Mesenchymal stem cell (in vitro differentiated cells and primary cell): ENCODE results near the gene GSTM3. TPM values are rescaled to one million over a fixed set of nuclear protein-coding genes. Genes with fewer than 3 reads are reported as not detected.

Experiments used
- DNase-seq: peaks from one replicate; pipeline ENCODE4 v3.0.0-alpha.2; 2013
- H2AFZ ChIP-seq: one replicate; pipeline ENCODE4 v1.6.1; 2013; ENCODE audit warnings: low read depth, mild to moderate bottlenecking, control low read depth, inconsistent platforms, low read length, moderate library complexity
- H2AK5ac ChIP-seq: 2 replicates; pipeline ENCODE4 v1.6.1; 2013; ENCODE audit warnings: low read length, moderate library complexity, mild to moderate bottlenecking, inconsistent platforms; ENCODE audit not compliant: severe bottlenecking
- H2BK120ac ChIP-seq: one replicate; pipeline ENCODE4 v1.6.1; 2013; ENCODE audit warnings: low read depth, mild to moderate bottlenecking, inconsistent platforms, low read length, moderate library complexity
- H2BK12ac ChIP-seq, 2 experiments: one replicate each; pipeline ENCODE4 v1.6.1; 2013; ENCODE audit warnings: inconsistent platforms in 2 of 2, low read length in 2 of 2, mild to moderate bottlenecking in 2 of 2, moderate library complexity in 2 of 2, control low read depth in 1 of 2
- H2BK15ac ChIP-seq: one replicate; pipeline ENCODE4 v1.6.1; 2013; ENCODE audit warnings: mild to moderate bottlenecking, low read depth, inconsistent platforms; ENCODE audit not compliant: poor library complexity, severe bottlenecking
- H2BK5ac ChIP-seq: 2 replicates; pipeline ENCODE4 v1.6.1; 2013; ENCODE audit warnings: low read depth, mild to moderate bottlenecking, low read length, control low read depth, inconsistent platforms; ENCODE audit not compliant: poor library complexity, severe bottlenecking
- H3K14ac ChIP-seq, 2 experiments: one replicate each; pipeline ENCODE4 v1.6.1; 2013; ENCODE audit warnings: inconsistent platforms in 2 of 2, low read length in 2 of 2, control low read depth in 1 of 2, mild to moderate bottlenecking in 1 of 2, moderate library complexity in 1 of 2
- H3K18ac ChIP-seq, 2 experiments: one replicate each; pipeline ENCODE4 v1.6.1; 2013; ENCODE audit warnings: inconsistent platforms in 2 of 2, low read length in 2 of 2, control low read depth in 1 of 2, low read depth in 1 of 2, mild to moderate bottlenecking in 1 of 2
- H3K23ac ChIP-seq, 2 experiments: one replicate each; pipeline ENCODE4 v1.6.1; 2013; ENCODE audit warnings: inconsistent platforms in 2 of 2, low read length in 2 of 2, mild to moderate bottlenecking in 2 of 2, moderate library complexity in 2 of 2, control low read depth in 1 of 2
- H3K27ac ChIP-seq: 2 replicates; pipeline ENCODE4 v1.5.1; 2013; ENCODE audit warnings: mild to moderate bottlenecking, moderate library complexity, low read length, control low read depth, inconsistent platforms; ENCODE audit not compliant: poor library complexity, severe bottlenecking
- H3K27me3 ChIP-seq, 2 experiments: 2 replicates each; pipeline versions ENCODE4 v1.6.1 to v1.7.0; 2013; ENCODE audit warnings: low read length in 2 of 2, mild to moderate bottlenecking in 2 of 2, moderate library complexity in 2 of 2, control low read depth in 1 of 2, inconsistent platforms in 1 of 2; ENCODE audit not compliant: control insufficient read depth in 1 of 2, insufficient read depth in 1 of 2
- H3K36me3 ChIP-seq, 2 experiments: 2 replicates each; pipeline versions ENCODE4 v1.6.1 to v1.7.0; 2013; ENCODE audit warnings: low read length in 2 of 2, control low read depth in 1 of 2, inconsistent platforms in 1 of 2, low read depth in 1 of 2, mild to moderate bottlenecking in 1 of 2; ENCODE audit not compliant: insufficient read depth in 2 of 2, control insufficient read depth in 1 of 2
- H3K4ac ChIP-seq, 2 experiments: one replicate each; pipeline ENCODE4 v1.6.1; 2013; ENCODE audit warnings: inconsistent platforms in 2 of 2, low read length in 2 of 2, mild to moderate bottlenecking in 2 of 2, moderate library complexity in 2 of 2, control low read depth in 1 of 2, low read depth in 1 of 2
- H3K4me1 ChIP-seq: 2 replicates; pipeline ENCODE4 v1.6.1; 2013; ENCODE audit warnings: low read depth, low read length, control low read depth; ENCODE audit not compliant: control insufficient read depth, insufficient read depth
- H3K4me2 ChIP-seq: 2 replicates; pipeline ENCODE4 v1.6.1; 2013; ENCODE audit warnings: low read length, mild to moderate bottlenecking, inconsistent platforms; ENCODE audit not compliant: poor library complexity, severe bottlenecking
- H3K4me3 ChIP-seq, 2 experiments: 2 replicates each; pipeline versions ENCODE4 v1.5.1 to v1.7.0; 2013; ENCODE audit warnings: low read length in 2 of 2, mild to moderate bottlenecking in 2 of 2, control low read depth in 1 of 2, low read depth in 1 of 2; ENCODE audit not compliant: insufficient read depth in 1 of 2
- H3K79me1 ChIP-seq: replicated peaks from 2 replicates; pipeline ENCODE4 v1.6.1; 2013; ENCODE audit warnings: mild to moderate bottlenecking, control low read depth, low read length, inconsistent platforms; ENCODE audit not compliant: poor library complexity, severe bottlenecking
- H3K9ac ChIP-seq: 2 replicates; pipeline ENCODE4 v1.7.0; 2013; ENCODE audit warnings: mild to moderate bottlenecking, low read length, moderate library complexity
- H3K9me3 ChIP-seq: 2 replicates; pipeline ENCODE4 v1.7.0; 2013; ENCODE audit warnings: mild to moderate bottlenecking, low read length; ENCODE audit not compliant: control insufficient read depth
- H4K8ac ChIP-seq: one replicate; pipeline ENCODE4 v1.6.1; 2013; ENCODE audit warnings: inconsistent platforms, mild to moderate bottlenecking, low read length, moderate library complexity
- H4K91ac ChIP-seq: one replicate; pipeline ENCODE4 v1.6.1; 2013; ENCODE audit warnings: mild to moderate bottlenecking, low read length, inconsistent platforms
- WGBS: methylation state at CpG from one replicate; pipeline ENCODE4 v1.1.7; 2013; ENCODE audit warnings: mixed read lengths; 5-methylcytosine and 5-hydroxymethylcytosine counted together
- polyA plus RNA-seq, 2 experiments: library from polyadenylated mRNA; stranded (reverse); fragments of 200-250 nt; gene quantifications; one replicate each; pipeline ENCODE4 v1.2.3, GENCODE V29; 2013

Gene GSTM3
- 203 TPM for polyA plus RNA-seq (2013, experiment 1 of 2)
- 207 TPM for polyA plus RNA-seq (2013, experiment 2 of 2)

GRCh38 chr1:109740615-109741373 is at the start of gene GSTM3:
GSTM3 (minus strand) TSS chr1:109741038; CDS start chr1:109740287, 751 bp downstream.
- H2AFZ ChIP-seq = peak within 1 kb of the TSS; percentile 73
- 9% methylated on average over 9 of the region's 10 CpGs for WGBS
- peak within 1 kb of the TSS; percentile 82 for H3K9ac ChIP-seq
- no peak within 1 kb of the TSS for H3K27ac ChIP-seq
- no peak for DNase-seq
- no peak within 1 kb of the TSS for H2BK5ac ChIP-seq
- peak within 1 kb of the TSS; percentile 87 for H4K8ac ChIP-seq
- H3K9me3 ChIP-seq = no peaks in the 10 kb centered on the region
- H3K14ac ChIP-seq = peak within 1 kb of the TSS in 1 of 2 experiments; percentile 58
- H3K4me2 ChIP-seq = peak within 1 kb of the TSS; percentile 53
- peaks cover 0 to 19% of the 10 kb centered on the region in 2 experiments for H3K27me3 ChIP-seq
- peak within 1 kb of the TSS; percentile 62 for H4K91ac ChIP-seq
- H2BK12ac ChIP-seq = no peak within 1 kb of the TSS
- H3K23ac ChIP-seq = no peak within 1 kb of the TSS
- peak within 1 kb of the TSS; percentile 89 to 90 for H3K18ac ChIP-seq
- H2BK15ac ChIP-seq = peak within 1 kb of the TSS; percentile 96
- no peak within 1 kb of the TSS for H2AK5ac ChIP-seq
- peaks cover 5% of the 10 kb centered on the region for H3K79me1 ChIP-seq
- peaks cover 6% of the 10 kb centered on the region for H3K4me1 ChIP-seq
- peak within 1 kb of the TSS; percentile 78 to 82 for H3K4me3 ChIP-seq
- peak within 1 kb of the TSS; percentile 60 to 75 for H3K4ac ChIP-seq
- H2BK120ac ChIP-seq = peak within 1 kb of the TSS; percentile 96
- peaks cover 13 to 21% of the 10 kb centered on the region in 2 experiments for H3K36me3 ChIP-seq

GRCh38 chr1:109790329-109790728 is 49.5 kb upstream of the GSTM3 start:
- Histone ChIP-seq H3K4me3 (no peak overlapping the region), H2BK15ac (no peak overlapping the region), H3K14ac (no peak overlapping the region), H3K27ac (no peak overlapping the region), H3K9ac (no peak overlapping the region), H4K91ac (peak overlapping the region; percentile 22), H4K8ac (peak overlapping the region; percentile 19), H3K79me1 (no peaks in the 10 kb centered on the region), H3K18ac (peak overlapping the region in 1 of 2 experiments; percentile 82), H2BK5ac (no peak overlapping the region), H2BK12ac (peak overlapping the region in 1 of 2 experiments; percentile 95), H3K36me3 (no peaks in the 10 kb centered on the region), H3K23ac (no peak overlapping the region), H3K9me3 (no peaks in the 10 kb centered on the region), H3K4ac (peak overlapping the region in 1 of 2 experiments; percentile 6), H2AK5ac (peak overlapping the region; percentile 21), H3K4me2 (no peak overlapping the region), H2AFZ (no peak overlapping the region), H3K27me3 (no peaks in the 10 kb centered on the region), H3K4me1 (peaks cover 72% of the 10 kb centered on the region), H2BK120ac (no peak overlapping the region)
- DNase-seq = no peak
- 96% methylated on average over 2 of the region's 2 CpGs for WGBS

GRCh38 chr1:109789551-109790180 is 48.8 kb upstream of the GSTM3 start:
- WGBS = 93% methylated on average over 7 of the region's 9 CpGs
- Histone ChIP-seq H3K4me1 (peaks cover 74% of the 10 kb centered on the region), H3K4me3 (no peak overlapping the region), H2BK12ac (peak overlapping the region; percentile 60 to 86), H3K27ac (no peak overlapping the region), H3K4ac (peak overlapping the region; percentile 29 to 68), H2BK120ac (no peak overlapping the region), H4K8ac (peak overlapping the region; percentile 8), H2AFZ (no peak overlapping the region), H2BK5ac (no peak overlapping the region), H3K14ac (no peak overlapping the region), H3K9me3 (no peaks in the 10 kb centered on the region), H3K4me2 (no peak overlapping the region), H3K9ac (no peak overlapping the region), H3K36me3 (no peaks in the 10 kb centered on the region), H4K91ac (peak overlapping the region; percentile 48), H2AK5ac (peak overlapping the region; percentile 26), H3K79me1 (no peaks in the 10 kb centered on the region), H2BK15ac (peak overlapping the region; percentile 66), H3K23ac (no peak overlapping the region), H3K27me3 (no peaks in the 10 kb centered on the region), H3K18ac (peak overlapping the region; percentile 34 to 46)
- DNase-seq = no peak
